ENCODE data around the gene PROSER3.

The PROSER3 gene

GRCh38 chr19:35779033-35779432 is 21.1 kb downstream of the PROSER3 start:
- no peak for DNase-seq

DNA sequence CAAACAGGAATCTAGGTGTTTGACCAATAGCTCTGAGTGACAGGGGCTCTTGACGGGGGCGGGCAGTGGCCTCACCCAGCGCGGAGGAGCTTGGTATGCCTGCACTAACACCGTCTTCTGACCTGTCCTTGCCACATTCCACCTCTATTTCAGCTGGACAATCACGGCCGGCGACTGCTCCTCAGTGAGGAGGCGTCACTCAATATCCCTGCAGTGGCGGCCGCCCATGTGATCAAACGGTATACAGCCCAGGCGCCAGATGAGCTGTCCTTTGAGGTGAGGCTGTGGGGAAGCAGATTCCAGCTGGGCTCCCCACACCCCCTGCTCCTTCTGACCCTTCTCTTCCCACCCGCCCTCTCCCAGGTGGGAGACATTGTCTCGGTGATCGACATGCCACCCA is 22.1 kb downstream of the PROSER3 start:
- no peak for DNase-seq

GRCh38 chr19:35780717-35781116 is 22.7 kb downstream of the PROSER3 start:
- no peak for DNase-seq

- DNase-seq, result no peak
Observed at GRCh38 chr19:35781650-35782049, 23.7 kb downstream of the PROSER3 start.

DNA sequence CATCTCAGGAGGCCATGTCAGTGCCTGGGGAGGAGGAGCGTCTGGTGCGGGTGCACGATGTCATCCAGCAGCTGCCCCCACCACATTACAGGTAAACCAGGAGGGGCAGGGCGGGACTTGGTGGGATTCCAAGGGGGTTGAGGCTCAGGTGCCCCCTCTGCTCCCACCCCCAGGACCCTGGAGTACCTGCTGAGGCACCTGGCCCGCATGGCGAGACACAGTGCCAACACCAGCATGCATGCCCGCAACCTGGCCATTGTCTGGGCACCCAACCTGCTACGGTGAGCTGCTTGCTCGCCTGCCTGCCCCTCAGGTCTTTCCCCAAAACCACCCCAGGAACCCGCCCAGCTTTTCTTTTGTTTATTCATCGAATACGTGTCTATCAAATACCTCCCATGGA is 24.6 kb downstream of the PROSER3 start:
- DNase-seq, result no peak

DNA sequence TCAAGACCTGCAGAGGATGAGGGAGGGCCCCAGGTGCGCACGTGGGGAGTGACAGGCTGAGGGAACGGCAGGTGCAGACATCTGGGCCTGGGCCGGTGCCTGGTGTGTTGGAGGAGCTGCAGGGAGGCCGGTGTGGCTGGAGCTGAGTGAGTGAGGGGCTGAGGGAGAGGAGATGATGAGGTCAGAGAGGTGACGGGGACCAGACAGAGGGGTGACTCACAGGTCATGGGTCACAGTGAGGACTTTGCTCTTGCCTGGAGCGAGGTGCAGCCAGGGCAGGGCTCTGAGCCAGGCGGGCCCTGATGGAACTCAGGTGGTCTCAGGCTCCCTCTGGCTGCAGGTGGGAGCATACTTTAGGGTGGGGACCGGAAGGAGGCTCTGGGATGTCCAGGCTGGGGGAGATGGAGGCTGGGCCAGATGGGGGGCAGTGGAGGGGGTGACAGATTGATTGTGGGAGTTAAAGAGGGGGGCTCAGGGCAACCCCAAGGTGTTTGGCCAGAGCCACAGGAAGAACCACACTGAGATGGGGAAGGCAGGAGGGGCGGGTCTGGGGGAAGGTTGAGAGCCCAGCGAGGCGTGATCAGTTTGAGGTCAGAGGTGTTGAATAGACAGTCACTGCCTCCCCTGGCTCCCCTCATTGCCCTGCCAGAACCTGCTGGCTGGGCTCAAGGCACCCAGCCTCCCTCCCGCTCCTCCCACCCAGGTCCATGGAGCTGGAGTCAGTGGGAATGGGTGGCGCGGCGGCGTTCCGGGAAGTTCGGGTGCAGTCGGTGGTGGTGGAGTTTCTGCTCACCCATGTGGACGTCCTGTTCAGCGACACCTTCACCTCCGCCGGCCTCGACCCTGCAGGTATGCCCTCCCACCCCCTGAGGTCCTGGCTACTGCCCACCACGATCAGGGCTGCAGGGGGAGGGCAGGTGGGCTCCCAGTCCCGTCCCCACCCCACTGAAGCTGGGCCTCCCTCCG is 25.8 kb downstream of the PROSER3 start:
- DNase-seq, result no peak

GRCh38 chr19:35784503-35785338 is 26.7 kb downstream of the PROSER3 start:
- DNase-seq, result no peak

- no peak for DNase-seq
Observed at GRCh38 chr19:35785339-35785627, 27.3 kb downstream of the PROSER3 start.

DNA sequence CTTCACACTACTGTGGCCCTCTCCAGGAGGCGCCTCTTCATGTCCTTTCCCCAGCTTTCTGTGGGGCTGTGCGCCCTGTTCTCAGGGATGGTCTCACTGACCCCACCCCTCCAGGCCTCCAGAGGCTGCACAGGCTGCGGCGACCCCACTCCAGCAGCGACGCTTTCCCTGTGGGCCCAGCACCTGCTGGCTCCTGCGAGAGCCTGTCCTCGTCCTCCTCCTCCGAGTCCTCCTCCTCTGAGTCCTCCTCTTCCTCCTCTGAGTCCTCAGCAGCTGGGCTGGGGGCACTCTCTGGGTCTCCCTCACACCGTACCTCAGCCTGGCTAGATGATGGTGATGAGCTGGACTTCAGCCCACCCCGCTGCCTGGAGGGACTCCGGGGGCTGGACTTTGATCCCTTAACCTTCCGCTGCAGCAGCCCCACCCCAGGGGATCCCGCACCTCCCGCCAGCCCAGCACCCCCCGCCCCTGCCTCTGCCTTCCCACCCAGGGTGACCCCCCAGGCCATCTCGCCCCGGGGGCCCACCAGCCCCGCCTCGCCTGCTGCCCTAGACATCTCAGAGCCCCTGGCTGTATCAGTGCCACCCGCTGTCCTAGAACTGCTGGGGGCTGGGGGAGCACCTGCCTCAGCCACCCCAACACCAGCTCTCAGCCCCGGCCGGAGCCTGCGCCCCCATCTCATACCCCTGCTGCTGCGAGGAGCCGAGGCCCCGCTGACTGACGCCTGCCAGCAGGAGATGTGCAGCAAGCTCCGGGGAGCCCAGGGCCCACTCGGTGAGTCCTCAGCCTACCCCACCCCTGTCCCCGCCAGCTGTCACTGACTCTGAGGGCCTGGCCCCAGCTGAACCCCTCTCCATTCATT is 28.6 kb downstream of the PROSER3 start:
- DNase-seq, result no peak

- DNase-seq, result no peak
Observed at GRCh38 chr19:35787227-35787799, 29.3 kb downstream of the PROSER3 start.

DNA sequence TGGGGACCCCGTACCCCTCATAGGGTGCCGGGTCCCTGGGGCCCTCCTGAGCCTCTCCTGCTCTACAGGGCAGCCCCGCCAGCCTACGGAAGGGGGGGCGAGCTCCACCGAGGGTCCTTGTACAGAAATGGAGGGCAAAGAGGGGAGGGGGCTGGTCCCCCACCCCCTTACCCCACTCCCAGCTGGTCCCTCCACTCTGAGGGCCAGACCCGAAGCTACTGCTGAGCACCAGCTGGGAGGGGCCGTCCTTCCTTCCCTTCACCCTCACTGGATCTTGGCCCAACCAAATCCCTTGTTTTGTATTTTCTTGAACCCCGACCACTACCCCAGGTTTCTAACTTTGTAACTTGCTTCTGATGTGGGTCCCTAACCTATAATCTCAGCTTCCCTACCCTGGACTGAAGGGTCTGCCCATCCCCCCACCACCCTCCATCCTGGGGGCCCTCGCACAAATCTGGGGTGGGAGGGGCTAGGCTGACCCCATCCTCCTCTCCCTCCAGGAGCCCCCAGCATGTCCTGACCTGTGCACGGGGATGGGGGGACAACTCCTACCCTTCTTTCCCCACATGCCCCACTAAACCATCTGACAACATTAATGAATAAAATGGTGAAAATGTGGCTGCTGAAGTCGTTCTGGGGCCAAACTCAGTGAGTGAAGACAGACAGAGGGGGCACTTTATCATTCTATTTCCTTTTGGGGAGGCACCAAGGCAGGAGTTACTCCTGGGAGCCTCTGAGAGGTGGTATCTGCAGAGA is 30.4 kb downstream of the PROSER3 start:
- DNase-seq, result no peak

DNA sequence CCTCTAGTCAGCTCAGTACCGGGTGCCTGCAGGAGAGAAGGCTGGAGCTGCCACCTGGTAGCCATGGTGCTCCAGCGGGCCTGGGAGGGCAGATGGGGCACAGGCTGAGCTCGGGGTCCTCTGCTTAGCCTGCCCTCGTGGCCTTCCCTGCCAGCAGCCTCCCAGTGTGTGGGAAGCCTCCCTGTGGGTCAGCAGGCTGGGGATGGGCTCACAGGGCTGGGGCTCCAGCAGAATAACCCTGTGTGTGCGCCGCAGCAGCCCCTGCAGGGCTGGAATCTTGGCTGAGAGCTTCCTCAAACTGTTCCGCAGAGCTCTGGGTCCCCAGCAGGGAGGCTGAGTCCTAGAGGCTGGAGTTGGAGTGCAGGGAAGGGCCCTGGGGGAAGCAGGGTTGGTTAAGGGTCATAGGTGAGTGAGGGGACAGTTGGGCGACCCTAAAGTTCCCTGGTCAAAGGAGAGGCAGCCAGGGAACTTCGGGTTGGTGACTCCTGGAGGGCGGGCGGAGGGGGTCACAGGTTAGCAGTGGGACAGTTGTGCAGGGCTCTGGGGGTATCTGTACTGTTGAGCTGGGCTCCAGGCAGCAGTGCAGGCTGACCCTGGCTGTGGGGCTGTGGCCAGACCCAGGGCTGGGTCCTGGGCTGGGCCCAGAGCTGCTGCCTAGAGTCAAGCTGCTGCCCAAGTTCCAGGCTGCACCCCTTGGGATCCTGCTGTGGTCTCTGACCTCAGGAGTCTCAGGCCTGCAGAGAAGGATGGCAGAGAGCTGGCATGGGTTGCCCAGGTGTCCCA is 31.4 kb downstream of the PROSER3 start:
- no peak for DNase-seq

DNA sequence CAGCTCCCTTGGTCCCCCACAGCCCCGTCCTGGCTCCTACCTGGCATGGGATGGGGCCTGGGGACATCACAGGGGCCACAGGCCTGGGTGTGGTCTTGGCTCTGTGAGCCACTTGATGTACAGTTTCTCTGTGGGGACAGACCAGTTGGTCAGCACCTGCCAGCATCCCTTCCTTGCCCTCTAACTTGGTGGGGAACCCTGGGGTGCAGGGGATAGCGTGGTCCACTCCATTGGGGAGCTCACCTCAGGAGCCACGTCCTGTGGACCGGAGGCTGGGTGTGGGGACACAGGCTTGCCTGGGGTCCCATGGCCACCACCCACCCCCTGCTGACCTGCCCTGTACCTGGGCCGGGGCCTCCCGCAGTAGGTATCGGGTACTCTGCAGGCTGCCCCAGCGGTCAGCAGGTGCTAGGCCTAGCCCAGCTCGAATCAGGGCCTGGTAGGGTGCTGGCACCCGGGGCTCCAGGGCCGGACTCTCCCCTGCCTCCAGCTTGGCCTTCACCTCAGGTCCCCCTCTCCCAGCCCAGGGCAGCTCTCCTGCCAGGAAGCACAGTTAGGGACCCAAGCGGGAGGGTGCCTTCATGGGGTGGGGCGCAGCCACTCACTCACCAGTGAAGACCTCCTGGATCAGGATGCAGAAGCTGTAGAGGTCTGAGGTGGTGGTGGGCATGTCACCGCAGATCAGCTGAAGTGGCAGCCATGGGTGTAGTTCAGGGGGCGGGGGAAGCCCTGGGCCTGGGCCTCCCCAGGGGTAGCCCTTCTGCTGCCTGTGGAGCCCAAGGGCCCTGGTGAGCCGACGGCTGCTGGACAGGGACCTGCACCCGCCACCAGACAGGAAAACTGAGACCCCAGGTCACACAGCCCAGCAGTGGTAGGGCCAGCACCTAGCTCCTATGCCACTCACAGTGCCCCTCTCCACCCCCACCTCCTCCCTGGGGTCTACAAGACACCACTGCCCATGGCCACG is 32.3 kb downstream of the PROSER3 start:
- no peak for DNase-seq

DNA sequence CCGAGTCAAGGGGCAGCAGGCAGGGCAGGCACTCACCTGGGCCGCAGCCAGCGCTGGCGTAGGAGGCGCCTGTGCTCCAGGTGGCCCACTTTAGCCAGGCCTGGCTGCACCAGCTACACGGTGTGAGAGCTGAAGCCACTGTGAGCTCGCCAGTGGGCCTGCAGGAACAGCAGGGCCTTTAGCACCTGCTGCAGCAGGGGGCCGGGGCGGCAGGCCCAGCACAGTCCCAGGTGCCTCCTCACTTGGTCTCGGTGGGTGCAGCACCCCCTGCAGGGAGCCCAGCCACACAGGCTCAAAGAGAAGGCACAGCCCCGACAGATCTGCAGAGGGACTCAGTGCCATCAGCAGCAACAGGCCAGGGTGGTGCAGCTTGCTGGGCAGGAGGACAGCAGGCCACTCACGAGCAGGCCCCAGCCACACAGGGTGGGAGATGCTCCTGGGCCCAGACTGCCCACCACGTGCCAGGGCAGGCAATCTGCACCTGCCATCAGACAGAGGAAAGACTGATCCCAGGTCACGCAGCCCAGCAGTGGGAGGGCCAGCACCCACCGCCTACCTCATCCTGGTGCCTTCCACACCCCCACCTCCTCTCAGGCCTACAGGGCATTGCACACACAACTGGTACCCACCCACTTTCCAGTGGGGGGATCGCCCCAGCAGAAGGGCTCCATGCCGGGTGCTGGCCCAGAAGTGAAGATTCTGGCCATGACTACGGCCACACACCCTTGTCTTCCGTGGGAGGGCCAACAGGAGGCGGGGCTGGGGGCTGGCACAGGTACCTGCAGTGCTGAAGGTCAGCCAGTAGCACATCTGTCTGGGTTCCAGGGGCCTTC is 33.2 kb downstream of the PROSER3 start:
- DNase-seq, result peak; percentile 18

- DNase-seq, result no peak
Observed at GRCh38 chr19:35791814-35792279, 33.9 kb downstream of the PROSER3 start.

- no peak for DNase-seq
Observed at GRCh38 chr19:35792312-35792711, 34.3 kb downstream of the PROSER3 start.

- DNase-seq, result no peak
Observed at GRCh38 chr19:35792888-35793287, 34.9 kb downstream of the PROSER3 start.

DNA sequence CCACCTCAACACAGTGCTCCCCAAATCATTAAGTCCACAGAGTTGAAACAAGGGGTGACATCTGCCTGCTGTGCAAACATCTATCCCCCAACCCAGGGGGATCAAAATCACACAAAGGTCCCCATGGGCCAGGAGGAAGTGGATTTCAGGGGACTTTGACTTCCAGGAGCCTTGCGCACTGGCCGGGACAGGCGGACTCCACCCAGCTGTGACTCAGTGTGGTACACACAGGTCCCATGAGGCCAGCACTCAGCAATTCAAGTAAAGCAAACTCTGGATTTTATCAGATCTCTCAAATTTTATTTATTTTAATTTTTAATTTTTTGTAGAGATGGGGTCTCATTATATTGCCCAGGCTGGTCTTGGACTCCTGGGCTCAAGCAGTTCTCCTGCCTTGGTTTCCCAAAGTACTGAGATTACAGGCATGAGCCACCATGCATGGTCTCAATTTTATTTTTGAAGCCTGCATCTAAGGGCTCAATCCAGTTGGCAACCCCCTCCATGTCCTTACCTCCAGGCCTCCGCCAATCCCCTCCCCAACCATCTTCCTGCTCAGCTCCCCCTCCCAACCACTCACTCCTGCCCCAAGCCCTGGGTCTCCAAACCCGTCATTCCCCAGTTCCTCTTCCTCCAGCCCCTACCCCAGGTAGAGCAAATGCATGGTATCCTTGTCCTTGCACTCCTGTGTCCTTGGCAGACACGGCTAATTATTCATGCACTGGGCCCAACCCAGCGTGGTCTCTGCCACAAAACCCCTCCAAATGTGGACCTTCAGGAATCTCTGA is 35.6 kb downstream of the PROSER3 start:
- no peak for DNase-seq

All from CD4-positive, alpha-beta T cell treated with Interleukin-17A for 4 hours (primary cell).